GM21528 (cell line): Measurements from ENCODE around the gene MAD2L1BP.

Experiments used
- ATAC-seq: cut with Tn5 transposase; IDR thresholded peaks from one replicate; pipeline ENCODE4 v1.9.1; 2021; ENCODE audit warnings: mild to moderate bottlenecking, moderate library complexity; ENCODE audit not compliant: unreplicated experiment, low FRiP score

Gene MAD2L1BP

DNA sequence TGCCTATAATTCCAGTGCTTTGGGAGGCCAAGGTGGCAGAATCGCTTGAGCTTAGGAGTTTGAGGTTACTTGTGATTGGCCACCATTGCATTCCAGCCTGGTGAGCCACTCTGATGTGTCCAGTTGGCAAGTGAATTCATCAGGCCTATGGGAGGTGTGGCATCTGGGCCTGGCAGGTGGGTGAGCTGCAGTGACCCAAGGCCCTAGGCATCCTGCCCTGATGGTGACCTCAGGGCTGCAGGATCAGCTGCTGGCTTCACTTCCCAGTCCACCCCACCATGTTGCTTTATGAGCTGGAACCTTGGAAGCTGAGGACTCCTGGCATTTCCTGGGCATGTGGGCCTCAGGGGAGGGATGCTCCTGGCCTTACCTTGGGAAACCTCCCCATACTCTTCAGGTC, 29.7 kb downstream of the MAD2L1BP start:
- ATAC-seq = no peak

DNA sequence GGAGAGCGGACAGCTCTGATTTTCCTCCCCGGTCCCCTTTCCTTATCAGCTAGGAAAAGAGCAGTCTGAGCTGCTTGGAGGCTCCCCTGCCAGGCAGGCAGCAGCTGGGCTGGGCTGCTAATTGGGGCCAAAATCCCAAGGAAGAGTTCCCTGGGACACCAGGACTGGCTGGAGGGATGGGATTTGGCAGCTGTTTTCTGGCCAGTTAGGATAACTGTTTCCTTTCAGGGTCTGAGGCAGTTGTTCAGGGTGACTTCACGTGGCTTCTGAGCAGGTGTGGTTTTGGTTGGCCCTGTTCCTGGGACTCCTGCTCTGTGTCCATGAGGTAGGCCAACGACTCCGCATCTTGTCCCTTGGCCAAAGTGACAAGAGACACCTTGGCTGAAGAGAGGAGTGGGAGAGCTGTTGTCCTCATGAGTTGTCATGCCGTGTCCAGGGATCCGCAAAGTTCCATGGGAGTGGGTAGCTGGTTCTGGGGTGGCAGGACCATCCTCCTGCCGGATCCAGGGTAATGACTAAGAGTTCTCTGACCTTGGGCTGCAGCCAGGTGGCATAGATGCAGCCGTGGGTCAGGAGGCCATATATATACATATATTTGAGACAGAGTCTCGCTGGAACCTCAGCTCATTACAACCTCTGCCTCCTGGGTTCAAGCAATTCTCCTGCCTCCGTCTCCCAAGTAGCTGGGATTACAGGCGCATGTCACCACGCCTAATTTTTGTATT, 30.7 kb downstream of the MAD2L1BP start:
- no peak for ATAC-seq

DNA sequence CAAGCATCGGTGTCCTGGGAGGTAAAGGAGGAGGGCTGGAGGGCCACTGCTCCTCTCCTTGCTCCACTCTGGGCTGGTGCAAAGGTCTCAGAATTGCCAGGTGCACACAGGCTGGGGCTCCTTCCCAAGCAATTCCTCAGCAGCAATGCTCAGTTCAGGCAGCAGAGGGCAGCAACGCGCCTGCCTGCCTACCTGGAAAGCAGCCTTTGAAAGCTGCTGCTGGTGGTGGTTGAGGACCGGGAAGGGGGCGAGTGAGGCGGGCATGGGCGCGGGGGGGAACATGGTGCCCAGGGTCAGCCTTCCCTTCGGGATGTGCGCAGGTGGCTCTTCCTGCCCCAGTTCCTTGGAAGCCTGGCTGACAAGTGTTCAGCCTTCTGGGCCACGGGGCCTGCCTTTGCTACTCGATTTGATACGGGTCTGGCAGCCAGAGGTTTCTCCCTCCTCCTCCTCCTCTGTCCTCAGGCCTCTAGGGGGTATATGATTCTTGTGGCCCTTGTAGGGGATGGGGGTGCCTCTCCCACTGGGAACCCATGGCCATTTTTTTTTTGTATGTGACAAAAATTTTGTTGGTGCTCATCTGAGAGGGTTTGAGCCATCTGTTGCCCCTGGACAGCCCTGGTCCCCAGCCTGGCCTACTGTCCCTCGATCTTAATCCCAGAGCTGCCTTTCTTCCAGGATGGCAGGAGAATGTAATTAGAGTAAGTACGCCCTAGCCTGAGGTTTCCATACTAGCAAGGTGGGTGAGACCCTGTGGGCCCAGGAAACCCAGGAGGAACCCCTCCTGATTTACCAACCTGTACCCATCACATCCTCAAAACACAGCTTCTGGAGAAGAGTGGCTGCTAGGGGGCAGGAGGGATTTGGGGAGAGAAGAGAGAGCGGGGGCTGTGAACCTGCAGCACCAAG, 31.9 kb downstream of the MAD2L1BP start:
- ATAC-seq = no peak

DNA sequence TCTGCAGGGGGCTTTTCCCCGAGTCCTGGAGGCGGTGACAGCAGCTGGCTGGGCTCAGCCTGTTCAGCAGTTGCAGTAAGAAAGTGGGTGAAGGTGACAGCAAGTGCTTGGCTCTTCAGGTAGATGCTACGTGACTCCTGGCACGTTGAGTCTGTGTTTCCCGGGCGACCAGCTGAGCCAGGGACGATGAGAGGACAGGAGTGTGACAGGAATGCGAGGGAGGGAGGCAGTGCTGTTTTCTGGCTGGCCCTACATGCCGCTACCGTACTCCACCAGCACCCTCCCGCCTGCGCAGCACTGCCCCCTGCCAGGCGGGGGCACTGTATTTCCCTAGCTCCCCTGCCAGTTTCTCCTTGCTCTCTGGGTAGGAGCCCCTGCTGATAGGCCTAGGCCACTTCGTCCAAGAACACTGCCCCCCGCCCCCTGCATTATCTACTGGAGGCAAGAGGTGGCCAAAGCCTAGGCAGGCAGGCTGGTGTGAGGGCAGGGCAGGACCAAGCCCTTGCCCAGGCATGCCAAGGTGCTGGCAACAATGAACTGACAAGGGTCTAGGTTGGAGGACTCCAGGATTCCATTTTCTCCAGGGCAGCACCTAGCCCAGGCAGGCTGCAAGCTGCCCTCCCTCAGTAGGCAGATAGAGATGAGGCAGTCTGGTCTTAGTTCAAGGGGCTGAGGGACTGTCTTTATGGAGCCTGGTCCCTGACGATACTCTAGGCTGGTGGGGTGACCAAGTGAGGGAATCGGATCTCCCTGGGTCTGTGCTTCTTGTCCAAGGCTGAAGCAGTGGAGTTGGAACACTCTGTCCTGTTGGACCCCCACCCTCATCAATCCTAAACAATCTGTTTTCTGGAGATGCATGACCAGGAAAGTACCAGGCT, 32.8 kb downstream of the MAD2L1BP start:
- no peak for ATAC-seq

DNA sequence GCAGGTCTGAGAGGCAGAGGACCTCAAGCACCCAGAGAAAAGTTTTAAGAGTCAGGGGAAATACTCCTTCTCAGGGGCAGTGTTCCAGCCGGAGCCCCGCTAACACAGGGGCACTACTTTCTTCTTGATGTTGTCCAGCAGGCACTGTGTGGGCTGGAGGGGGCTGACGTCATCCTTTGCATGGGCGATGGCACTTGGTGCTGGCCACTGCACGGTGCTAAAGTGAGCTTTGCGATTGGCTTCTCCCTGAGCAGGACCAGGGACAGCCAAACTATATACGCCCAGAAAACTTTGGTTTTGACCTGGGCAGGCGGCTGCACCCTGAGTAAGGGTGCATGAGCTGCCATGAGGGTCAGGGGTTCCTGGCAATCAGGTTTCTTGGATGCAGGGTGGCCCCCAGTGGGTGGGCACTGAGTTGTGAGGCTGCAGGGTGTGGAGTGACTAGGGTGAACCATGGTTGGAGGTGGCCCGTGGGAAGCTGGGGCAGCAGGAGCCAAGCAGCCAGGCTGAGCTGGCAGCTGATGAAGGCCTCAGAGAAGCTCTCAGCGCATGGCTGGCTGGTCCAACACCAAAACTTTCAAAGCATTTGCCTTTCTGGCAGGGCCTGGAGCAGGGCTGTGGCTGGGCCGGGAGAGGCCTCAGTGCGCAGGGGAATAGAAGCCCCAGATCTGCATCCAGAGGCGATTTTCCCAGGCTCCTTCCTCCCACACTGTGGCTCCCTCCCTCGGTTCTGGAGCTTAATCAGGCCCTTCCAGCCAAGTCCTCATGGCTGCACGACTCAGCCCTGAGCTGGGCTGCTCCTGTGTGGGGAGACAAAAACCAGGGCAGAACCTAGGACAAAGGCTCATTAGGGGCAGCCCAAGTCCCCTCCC, 33.6 kb downstream of the MAD2L1BP start:
- no peak for ATAC-seq

DNA sequence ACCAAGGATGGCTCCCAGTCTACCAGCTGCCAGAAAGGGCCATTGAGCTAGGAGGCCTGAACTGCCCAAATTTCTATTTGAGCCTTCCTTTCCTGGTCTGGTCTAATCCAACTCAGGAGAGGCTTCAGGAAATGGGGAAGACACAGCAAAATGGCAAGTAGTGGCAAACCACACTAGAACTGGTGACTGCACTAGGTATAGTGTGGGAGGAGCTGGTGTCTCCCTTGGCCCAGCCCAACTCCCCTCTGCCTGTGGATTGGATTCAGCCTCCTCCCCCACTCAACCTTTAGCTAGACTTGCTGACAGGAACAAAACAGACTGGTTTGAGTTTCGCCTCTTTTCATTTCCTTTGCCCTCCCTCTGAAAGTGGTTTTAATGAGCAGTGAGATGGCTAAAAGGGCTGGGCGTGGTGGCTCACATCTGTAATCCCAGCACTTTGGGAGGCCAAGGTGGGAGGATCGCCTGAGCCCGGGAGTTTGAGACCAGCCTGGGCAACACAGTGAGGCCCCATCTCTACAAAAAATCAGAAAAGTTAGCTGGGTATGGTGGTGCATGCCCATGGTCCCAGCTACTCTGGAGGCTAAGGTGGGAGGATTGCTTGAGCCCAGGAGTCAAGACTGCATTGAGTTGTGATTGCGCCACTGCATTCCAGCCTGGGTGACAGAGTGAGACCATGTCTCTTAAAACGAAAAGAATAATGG, 34.4 kb downstream of the MAD2L1BP start:
- ATAC-seq = no peak

DNA sequence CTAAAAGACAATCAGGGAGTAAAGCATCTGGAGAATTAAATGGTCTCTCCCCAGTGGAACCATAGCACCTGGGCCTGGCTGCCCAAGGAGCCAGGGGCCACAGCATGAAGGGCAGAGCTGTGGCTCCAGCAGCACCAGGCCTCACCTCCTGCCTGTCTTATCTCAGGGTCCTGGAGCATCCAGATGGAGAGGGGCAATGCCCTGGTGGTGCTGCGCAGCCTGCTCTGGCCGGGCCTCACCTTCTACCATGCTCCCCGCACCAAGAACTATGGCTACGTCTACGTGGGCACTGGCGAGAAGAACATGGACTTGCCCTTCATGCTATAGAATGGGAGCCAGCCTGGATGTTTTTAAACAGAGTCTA, 35.0 kb downstream of the MAD2L1BP start:
- ATAC-seq = no peak

DNA sequence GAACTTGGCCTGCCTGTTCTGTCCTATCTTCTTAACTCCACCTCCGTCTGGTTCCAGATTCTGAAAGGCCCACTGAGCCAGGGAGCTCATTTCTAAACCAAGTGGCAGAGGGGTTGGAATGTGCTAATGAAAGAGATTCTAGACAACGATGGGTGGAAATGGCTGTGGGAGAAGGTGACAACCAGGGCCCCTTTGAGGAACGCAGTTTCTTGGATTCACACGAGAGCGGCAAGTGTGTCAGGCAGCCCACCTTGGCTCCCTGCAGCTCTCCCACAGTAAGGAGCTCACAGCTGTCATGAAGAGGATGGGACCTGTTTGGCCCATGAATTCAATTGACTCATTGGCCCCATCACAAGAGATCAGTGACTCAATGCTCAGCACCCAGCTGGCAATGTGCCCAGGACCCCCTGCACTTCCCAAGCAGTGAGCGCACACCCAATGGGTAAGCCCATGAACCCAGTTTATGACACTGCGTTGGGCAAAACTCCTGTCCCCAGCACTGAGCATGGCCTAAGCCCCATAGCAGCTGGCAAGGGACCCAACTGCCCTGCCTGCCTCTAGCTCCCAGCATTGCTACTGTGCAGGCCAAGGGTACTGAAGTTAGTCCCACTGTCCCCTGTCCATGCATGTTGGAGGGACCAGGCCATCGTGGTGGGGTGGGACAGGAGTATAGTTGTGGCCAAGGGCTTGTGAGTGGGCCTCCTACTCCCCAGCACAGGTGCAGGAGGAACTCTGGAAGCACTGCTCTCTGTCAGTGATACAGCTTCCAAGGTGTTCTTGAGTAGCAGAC, 35.6 kb downstream of the MAD2L1BP start:
- ATAC-seq = no peak

DNA sequence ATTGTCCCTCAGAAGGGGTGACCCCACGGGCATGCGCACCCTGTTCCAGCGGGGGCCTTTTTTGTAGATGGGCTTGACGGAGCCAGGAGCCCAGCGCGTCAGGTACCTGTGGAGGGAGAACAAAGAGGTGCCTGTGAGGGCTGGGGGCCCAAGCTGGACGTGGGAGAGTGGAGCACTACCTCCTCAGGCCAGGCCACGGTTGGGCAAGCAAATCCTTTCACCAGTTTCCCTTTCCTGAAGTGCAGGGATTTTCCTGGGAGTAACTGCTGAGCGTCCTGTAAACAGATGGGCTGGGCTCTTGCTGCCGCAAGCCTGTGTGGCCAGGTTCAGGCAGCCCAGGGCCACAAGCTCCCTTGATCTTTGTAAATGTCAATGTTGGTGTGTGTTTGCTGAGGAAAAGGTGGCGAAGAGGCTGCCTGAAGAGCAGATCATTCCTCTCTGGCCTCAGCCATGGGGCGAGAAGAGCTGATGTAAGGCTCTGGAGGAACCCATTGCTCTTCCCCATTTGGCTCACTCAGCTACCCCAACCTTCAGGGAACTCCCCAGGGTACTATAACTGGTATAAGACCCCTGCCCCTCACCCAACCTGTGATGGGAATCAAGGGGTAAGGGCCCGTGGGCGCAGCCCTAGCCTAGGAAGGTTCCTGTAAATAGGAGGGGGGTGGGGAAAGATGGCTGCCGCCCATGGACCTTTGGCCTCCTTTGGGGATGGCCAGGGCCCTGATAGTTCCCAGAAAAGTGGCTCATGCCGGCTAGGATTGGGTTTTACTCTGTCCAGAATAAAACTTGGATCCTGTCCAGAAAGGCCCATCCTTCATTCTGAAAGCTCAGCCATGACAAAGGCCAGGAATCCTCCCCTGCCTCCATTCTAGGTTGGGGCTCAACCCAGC, 36.4 kb downstream of the MAD2L1BP start:
- no peak for ATAC-seq

DNA sequence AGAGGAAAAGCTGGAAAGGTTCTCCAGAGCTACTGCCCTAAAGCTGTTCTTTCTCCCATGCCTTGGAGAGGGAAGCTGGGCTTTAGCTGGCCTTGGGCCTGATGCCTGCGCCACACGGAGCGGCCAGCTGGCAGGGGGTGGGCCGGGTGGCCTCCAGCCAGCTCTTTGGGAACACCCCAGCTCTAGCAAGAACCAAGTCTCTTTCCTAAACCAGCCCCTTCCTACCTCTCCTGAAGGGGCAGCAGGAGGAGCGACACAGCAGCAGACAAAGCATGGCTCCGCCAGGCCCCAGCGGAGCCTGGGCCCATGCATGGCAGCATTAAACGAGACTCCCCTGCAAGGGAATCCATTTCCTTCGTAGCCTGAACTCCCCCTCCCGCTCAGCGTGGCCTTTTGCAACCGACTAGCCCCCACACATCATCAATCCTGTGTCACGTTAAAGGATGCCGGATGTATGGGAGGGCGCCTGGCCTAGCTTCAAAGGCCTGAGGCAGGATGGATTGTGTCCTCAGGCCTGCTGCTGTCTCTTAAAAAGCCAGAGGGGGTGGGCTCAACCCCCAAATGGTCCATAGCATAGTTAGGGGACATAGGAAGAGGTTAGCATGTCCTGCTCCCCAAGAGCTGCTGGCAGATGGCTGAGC, 37.9 kb downstream of the MAD2L1BP start:
- no peak for ATAC-seq

DNA sequence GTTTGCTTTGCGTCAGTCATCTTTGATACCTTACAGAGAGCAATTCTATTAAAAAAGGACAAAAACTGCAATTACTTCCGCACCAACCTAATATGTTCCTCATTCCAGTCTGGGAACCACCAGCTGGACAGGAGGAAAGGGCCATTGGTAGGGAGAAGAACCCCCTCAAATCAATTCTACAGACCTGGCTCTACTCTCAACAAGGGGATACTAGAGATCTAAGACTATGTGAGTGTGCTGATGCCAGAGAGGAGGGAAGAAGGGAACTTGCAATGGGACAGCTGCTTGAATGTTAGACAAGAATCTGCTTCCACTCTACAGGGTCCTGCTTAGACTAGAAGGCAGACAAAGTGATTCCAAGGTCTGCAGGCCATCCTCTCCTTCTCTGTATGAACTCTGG, 38.7 kb downstream of the MAD2L1BP start:
- ATAC-seq = no peak

DNA sequence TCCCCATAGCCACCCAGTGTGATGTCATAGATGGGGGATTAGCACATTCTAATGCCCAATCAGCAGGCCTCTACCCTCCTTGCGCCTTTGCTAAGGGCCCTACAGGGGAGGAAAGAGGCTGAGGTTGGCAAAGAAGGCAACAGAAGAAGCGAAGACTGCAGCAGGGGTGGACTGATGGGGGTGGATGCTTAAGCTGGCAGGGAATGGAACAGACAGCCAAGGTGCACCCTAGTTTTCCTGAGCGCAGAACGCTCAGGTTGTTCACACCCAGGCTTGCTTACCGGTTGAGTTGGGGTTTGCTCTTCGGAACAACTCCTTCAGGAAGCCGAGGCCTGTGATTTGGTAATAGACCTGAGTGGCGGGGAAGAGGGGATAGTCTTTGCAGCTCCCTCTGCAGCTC, 39.3 kb downstream of the MAD2L1BP start:
- no peak for ATAC-seq

DNA sequence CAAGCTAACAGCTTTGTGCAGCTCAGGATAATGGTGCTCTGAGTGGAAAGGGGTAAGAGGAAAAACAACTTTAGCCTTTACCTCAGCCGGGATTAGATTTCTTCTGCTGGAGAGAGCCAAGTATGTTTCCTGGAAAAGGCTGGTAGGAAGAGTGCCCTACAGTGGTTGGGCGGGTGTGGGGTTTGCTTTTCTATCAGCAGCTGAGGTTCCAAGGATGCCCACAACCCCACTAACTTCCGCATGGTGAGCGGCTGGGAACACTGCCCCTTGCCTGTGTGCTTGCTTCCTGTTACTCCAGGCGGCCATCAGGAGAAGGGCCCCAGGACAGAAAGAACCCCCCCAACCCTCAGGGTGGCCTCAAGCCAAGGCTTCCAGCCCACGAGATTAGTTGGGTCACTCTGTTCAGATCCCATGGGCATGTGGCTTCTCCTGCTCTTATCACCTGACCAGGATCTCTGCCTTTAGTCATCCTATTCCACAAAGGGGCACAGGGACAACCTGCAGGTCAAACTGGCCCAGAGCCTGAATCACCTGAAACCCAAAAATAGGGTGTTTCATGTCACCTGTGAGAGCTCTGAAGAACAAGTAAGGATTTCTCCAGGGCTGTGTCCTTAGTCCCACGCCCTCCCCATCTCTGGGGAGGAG, 41.4 kb downstream of the MAD2L1BP start:
- no peak for ATAC-seq

DNA sequence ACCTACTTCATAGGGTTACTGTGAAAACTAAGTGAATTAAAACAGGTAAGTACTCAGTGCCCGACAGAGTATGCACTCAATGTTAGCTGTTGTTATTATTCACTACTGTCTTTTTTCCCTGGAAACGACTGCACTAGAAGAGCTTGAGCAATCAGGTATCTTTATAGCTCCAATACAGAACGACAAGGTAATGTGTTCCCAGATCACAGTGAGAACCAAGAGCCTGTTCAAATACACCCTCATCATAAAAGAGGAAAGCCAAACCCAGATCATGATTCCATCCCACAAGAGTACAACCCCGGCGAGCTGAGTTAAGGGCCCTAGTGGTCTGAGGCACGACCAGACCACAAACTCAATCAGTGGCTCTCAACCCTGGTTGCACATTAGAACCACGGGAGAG, 42.1 kb downstream of the MAD2L1BP start:
- ATAC-seq = no peak

DNA sequence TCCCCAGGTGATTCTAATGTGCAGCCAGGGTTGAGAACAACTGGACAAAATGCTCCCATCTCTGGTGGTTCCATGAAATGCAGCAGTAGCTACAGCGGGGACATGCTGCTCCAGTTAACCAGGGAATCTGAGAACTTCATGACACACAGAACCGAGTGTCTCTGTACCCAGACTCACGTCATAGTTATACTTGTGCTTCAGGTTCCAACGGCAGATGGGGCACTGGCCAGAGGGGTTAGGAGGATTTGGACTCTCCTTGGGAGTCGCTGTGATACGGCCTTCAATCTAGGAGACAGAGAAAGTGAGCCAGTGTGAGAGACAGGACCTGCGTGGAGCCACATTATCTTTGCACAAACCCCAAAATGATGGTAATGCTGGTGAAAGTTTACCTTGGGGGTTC, 42.7 kb downstream of the MAD2L1BP start:
- no peak for ATAC-seq

DNA sequence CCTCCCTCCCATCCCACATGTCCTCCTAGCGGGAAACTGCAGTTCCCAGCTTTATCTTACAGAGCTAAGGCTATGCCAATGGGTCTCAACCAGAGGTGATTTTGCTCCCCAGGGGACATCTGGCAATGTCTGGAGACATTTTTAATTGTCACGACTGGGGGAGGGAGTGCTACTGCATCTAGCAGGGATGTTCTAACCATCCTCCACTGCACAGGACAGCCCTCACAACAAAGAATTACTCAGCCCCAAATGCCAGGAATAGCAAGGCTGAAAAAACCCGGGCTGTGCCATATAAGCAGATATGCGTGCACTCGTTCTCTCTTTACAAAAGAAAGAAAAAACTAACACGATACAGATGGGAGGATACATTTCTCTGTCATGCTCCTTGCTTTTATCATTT, 43.4 kb downstream of the MAD2L1BP start:
- no peak for ATAC-seq
